ENCODE results near the gene ALG11.

GRCh38 chr13:52043675-52044074 lies 31.5 kb downstream of the ALG11 start:
- TF ChIP-seq CTCF (IDR thresholded peaks at IDR 0.05) (no peak), EZH2phosphoT487 (IDR thresholded peaks at IDR 0.05) (no peak), EZH2 (IDR thresholded peaks at IDR 0.05) (no peak)
